ENCODE data around the gene APLNR.

APLNR gene

DNA sequence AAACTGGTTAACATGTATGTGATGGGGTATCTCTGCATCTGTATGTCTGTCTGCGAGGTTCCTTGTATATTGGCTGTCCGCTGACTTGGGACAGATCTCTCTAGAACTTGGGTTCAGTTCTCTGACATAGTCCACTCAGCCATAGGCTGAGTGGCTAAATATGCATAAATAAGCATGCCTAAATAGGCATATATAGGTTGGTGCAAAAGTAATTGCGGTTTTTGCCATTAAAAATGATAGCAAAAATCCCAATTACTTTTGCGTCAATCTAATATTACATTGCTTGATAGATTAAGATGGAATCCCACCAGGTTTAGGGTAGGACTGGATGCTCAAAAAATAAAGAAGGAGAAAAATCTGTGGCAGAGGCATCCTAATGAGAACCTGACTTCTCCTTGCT is 46.5 kb downstream of the APLNR start:
- H3K4me2 ChIP-seq (ENCODE audit: low read length): no peak overlapping the region
- no CpG with 5 or more reads among the region's 4 CpGs for WGBS (ENCODE audit: extremely low coverage, insufficient coverage, insufficient read length)

More for the DNA sequence above, 46.5 kb downstream of the APLNR start:
- no peak overlapping the region for H2AK5ac ChIP-seq (ENCODE audit: low read length)
- no peak overlapping the region for H2BK120ac ChIP-seq (ENCODE audit: insufficient read depth, low read length, poor library complexity)
- no peak overlapping the region for H3K23ac ChIP-seq (ENCODE audit: low read length)
- no peaks in the 10 kb centered on the region for H3K9me3 ChIP-seq (ENCODE audit: insufficient read depth, low read depth, low read length)
- H3K4me1 ChIP-seq (ENCODE audit: control insufficient read depth in 1 of 2, insufficient read depth in 2 of 2, low read length in 2 of 2): no peaks in the 10 kb centered on the region
- no peak overlapping the region for H4K12ac ChIP-seq (ENCODE audit: low read depth, low read length)
- no peak overlapping the region for H4K8ac ChIP-seq (ENCODE audit: low read depth, low read length)
- no peaks in the 10 kb centered on the region for H3K79me1 ChIP-seq (ENCODE audit: low read length)
- H3K14ac ChIP-seq (ENCODE audit: low read length): no peak overlapping the region
- no peak overlapping the region for H3K9ac ChIP-seq (ENCODE audit: low read length)
- no peaks in the 10 kb centered on the region for H3K79me2 ChIP-seq (ENCODE audit: control insufficient read depth, insufficient read depth, low read length, poor library complexity)
- no peak overlapping the region for H3K18ac ChIP-seq (ENCODE audit: low read length)
- no peak overlapping the region for H3K4me3 ChIP-seq (ENCODE audit: low read depth, low read length)
- no peak overlapping the region for H4K91ac ChIP-seq (ENCODE audit: low read depth, low read length)
- DNase-seq: no peak
- H3K27me3 ChIP-seq (ENCODE audit: insufficient read depth, low read length): no peaks in the 10 kb centered on the region
- no peak overlapping the region for H2BK12ac ChIP-seq (ENCODE audit: low read length)
- H3K27ac ChIP-seq (ENCODE audit: low read depth, low read length): no peak overlapping the region
- H2BK5ac ChIP-seq (ENCODE audit: low read depth, low read length, poor library complexity): no peak overlapping the region
- no peak overlapping the region for H2AFZ ChIP-seq (ENCODE audit: insufficient read depth, low read length, poor library complexity)
- H3K4ac ChIP-seq (ENCODE audit: low read depth, low read length): no peak overlapping the region
- no peaks in the 10 kb centered on the region for H3K36me3 ChIP-seq (ENCODE audit: control insufficient read depth in 1 of 2, insufficient read depth in 2 of 2, low read length in 2 of 2)

All from trophoblast cell (in vitro differentiated cells and primary cell).